ENCODE data around the gene SMIM10.
A peak's percentile ranks its signal among the peaks of the same experiment; 100 is the strongest.
"Not testable (repeated sequence)": the region's sequence is repeated elsewhere in the genome, so short reads cannot be mapped to it uniquely, and the experiment has no call there.

The SMIM10 gene

GRCh38 chrX:134990801-134991481, at the start of gene SMIM10:
TSS of gene SMIM10 (plus strand) at chrX:134990991. CDS start at chrX:134991096, 105 bp downstream.
- DNase-seq: no peak

- not testable (repeated sequence) for DNase-seq
Observed at GRCh38 chrX:134946364-134946763, 44.4 kb upstream of the SMIM10 start.

- DNase-seq: no peak
Observed at GRCh38 chrX:134948333-134949241, 42.2 kb upstream of the SMIM10 start.

GRCh38 chrX:134949271-134949670, 41.5 kb upstream of the SMIM10 start:
- no peak for DNase-seq

- DNase-seq: no peak
Observed at GRCh38 chrX:134957836-134958235, 33.0 kb upstream of the SMIM10 start.

GRCh38 chrX:134960366-134960765, 30.4 kb upstream of the SMIM10 start:
- DNase-seq: not testable (repeated sequence)

- DNase-seq: no peak
Observed at GRCh38 chrX:134963041-134963440, 27.8 kb upstream of the SMIM10 start.

- DNase-seq: no peak
Observed at GRCh38 chrX:134969726-134970125, 21.1 kb upstream of the SMIM10 start.

- no peak for DNase-seq
Observed at GRCh38 chrX:134971926-134972325, 18.9 kb upstream of the SMIM10 start.

- DNase-seq: no peak
Observed at GRCh38 chrX:134975516-134975915, 15.3 kb upstream of the SMIM10 start.

GRCh38 chrX:134981910-134982309, 8.9 kb upstream of the SMIM10 start:
- DNase-seq: no peak

- DNase-seq: no peak
Observed at GRCh38 chrX:134982748-134983147, 8.0 kb upstream of the SMIM10 start.

- no peak for DNase-seq
Observed at GRCh38 chrX:134985479-134985878, 5.3 kb upstream of the SMIM10 start.

GRCh38 chrX:134990475-134990800, 353 bp upstream of the SMIM10 start:
- DNase-seq: no peak

- no peak for DNase-seq
Observed at GRCh38 chrX:134997646-134998045, 6.9 kb downstream of the SMIM10 start.

- no peak for DNase-seq
Observed at GRCh38 chrX:134998246-134998645, 7.5 kb downstream of the SMIM10 start.

GRCh38 chrX:134999469-134999868, 8.7 kb downstream of the SMIM10 start:
- no peak for DNase-seq

GRCh38 chrX:135000516-135000915, 9.7 kb downstream of the SMIM10 start:
- DNase-seq: no peak

- DNase-seq: peak; percentile 84
Observed at GRCh38 chrX:135003876-135004623, 13.3 kb downstream of the SMIM10 start.

- no peak for DNase-seq
Observed at GRCh38 chrX:135006187-135006586, 15.4 kb downstream of the SMIM10 start.

- no peak for DNase-seq
Observed at GRCh38 chrX:135009057-135009610, 18.3 kb downstream of the SMIM10 start.

- DNase-seq: no peak
Observed at GRCh38 chrX:135009838-135010237, 19.0 kb downstream of the SMIM10 start.

- no peak for DNase-seq
Observed at GRCh38 chrX:135010921-135011320, 20.1 kb downstream of the SMIM10 start.

Measured in NCI-H2171 (cell line).